ENCODE data around the gene ABCB1. TPM values are rescaled to one million over a fixed set of nuclear protein-coding genes. Genes with fewer than 3 reads are reported as not detected.

Gene ABCB1
- total RNA-seq, 6 experiments from 2014 or later, result 29.4 to 68.5 (median 51.0) TPM

- Histone ChIP-seq H3K27ac (no peak overlapping the region), H3K9me3 (no peaks in the 10 kb centered on the region), H3K36me3 (peaks cover 0 to 42% (median 4%) of the 10 kb centered on the region in 4 donors), H3K4me3 (no peak overlapping the region), H3K4me1 (peaks cover 0 to 5% (median 0%) of the 10 kb centered on the region in 4 donors), H3K27me3 (no peaks in the 10 kb centered on the region)
- TF ChIP-seq CTCF (IDR thresholded peaks at IDR 0.05) (no peak), POLR2A (IDR thresholded peaks at IDR 0.05) (no peak)
- 81% methylated on average over 5 of the region's 5 CpGs for WGBS (ENCODE audit: insufficient coverage, low coverage, low lambda C conversion rate, missing lambda C conversion rate)
- intact Hi-C loops (cut with DNase I), result no loop called here
- ATAC-seq (no peak), DNase-seq (no peak)
Measured at GRCh38 chr7:87513735-87514335, 86.8 kb downstream of the ABCB1 start.

GRCh38 chr7:87512906-87513305, 87.8 kb downstream of the ABCB1 start:
- H3K27ac ChIP-seq, result no peak overlapping the region
- DNase-seq (no peak), ATAC-seq (no peak)
- intact Hi-C loops (cut with DNase I), result no loop called here
- H3K9me3 ChIP-seq, result no peaks in the 10 kb centered on the region
- WGBS (ENCODE audit: insufficient coverage, low coverage, low lambda C conversion rate, missing lambda C conversion rate), result 68% methylated on average over 2 of the region's 4 CpGs
- H3K27me3 ChIP-seq, result no peaks in the 10 kb centered on the region
- peaks cover 0 to 46% (median 4%) of the 10 kb centered on the region in 4 donors for H3K36me3 ChIP-seq
- no peaks in the 10 kb centered on the region for H3K4me1 ChIP-seq
- H3K4me3 ChIP-seq, result no peak overlapping the region
- TF ChIP-seq CTCF (IDR thresholded peaks at IDR 0.05), result no peak

GRCh38 chr7:87511510-87511909, 89.2 kb downstream of the ABCB1 start:
- Histone ChIP-seq H3K9me3 (no peaks in the 10 kb centered on the region), H3K4me3 (no peak overlapping the region), H3K27me3 (no peaks in the 10 kb centered on the region), H3K4me1 (no peaks in the 10 kb centered on the region), H3K36me3 (peaks cover 0 to 46% (median 4%) of the 10 kb centered on the region in 4 donors), H3K27ac (no peak overlapping the region)
- 12% methylated on average over 1 of the region's 1 CpG for WGBS (ENCODE audit: insufficient coverage, low coverage, low lambda C conversion rate, missing lambda C conversion rate)
- no peak for TF ChIP-seq POLR2A (IDR thresholded peaks at IDR 0.05)
- TF ChIP-seq CTCF (IDR thresholded peaks at IDR 0.05), result no peak
- intact Hi-C loops (cut with DNase I), result no loop called here
- no peak for ATAC-seq
- DNase-seq, result no peak

- TF ChIP-seq POLR2A (IDR thresholded peaks at IDR 0.05), result no peak
- no peak for TF ChIP-seq CTCF (IDR thresholded peaks at IDR 0.05)
- DNase-seq (no peak), ATAC-seq (no peak)
- intact Hi-C loops (cut with DNase I), result no loop called here
- Histone ChIP-seq H3K27ac (no peak overlapping the region), H3K4me1 (no peaks in the 10 kb centered on the region), H3K4me3 (no peak overlapping the region), H3K9me3 (no peaks in the 10 kb centered on the region), H3K36me3 (peaks cover 0 to 44% (median 3%) of the 10 kb centered on the region in 4 donors), H3K27me3 (no peaks in the 10 kb centered on the region)
- 86% methylated on average over 1 of the region's 1 CpG for WGBS (ENCODE audit: insufficient coverage, low coverage, low lambda C conversion rate, missing lambda C conversion rate)
Measured at GRCh38 chr7:87510411-87510875, 90.2 kb downstream of the ABCB1 start.
